Stomach (tissue), 9 donors: Measurements from ENCODE around the gene BANP. TPM values are rescaled to one million over a fixed set of nuclear protein-coding genes. Genes with fewer than 3 reads are reported as not detected.
"Not testable (repeated sequence)": the region's sequence is repeated elsewhere in the genome, so short reads cannot be mapped to it uniquely, and the experiment has no call there.

Experiments used
- DNase-seq, 2 donors: peaks; one replicate each; pipeline versions ENCODE4 v3.0.0 to v3.0.0-alpha.2; 2013 to 2019
- H3K27ac ChIP-seq, 5 donors: fragments of 200-600 bp in 4 of 5; sonication (generic) in 4 of 5; one replicate each; pipeline ENCODE4 v1.5.1; 2013 to 2019; ENCODE audit warnings: mild to moderate bottlenecking in 1 of 5, moderate library complexity in 1 of 5
- H3K27me3 ChIP-seq, 3 donors: fragments of 200-600 bp; sonication (generic); one replicate each; pipeline ENCODE4 v1.5.1; 2017 to 2019; ENCODE audit warnings: mixed run types in 1 of 3
- H3K36me3 ChIP-seq, 4 donors: fragments of 200-600 bp; sonication (generic); 1 replicate in 3 of 4; 2 replicates in 1 of 4; pipeline ENCODE4 v1.5.1; 2016 to 2019
- H3K4me1 ChIP-seq, 4 donors: fragments of 200-600 bp; sonication (generic); one replicate each; pipeline ENCODE4 v1.5.1; 2016 to 2019
- H3K4me3 ChIP-seq, 4 donors: fragments of 200-600 bp; sonication (generic) in 3 of 4; one replicate each; pipeline ENCODE4 v1.5.1; 2016 to 2019; ENCODE audit warnings: mild to moderate bottlenecking in 1 of 4
- H3K9me3 ChIP-seq, 4 donors: fragments of 200-600 bp; sonication (generic); one replicate each; pipeline ENCODE4 v1.5.1; 2016 to 2019
- EP300 ChIP-seq: sonication (generic); formaldehyde crosslinking; IDR thresholded peaks from one replicate; pipeline ENCODE4 v1.6.1; 2017; ENCODE audit warnings: antibody characterized with exemption
- POLR2A ChIP-seq, 4 donors: fragments of 450-650 bp; IDR thresholded peaks; one replicate each; pipeline ENCODE4 v1.6.1; 2016; ENCODE audit warnings: antibody characterized with exemption in 4 of 4, control low read depth in 2 of 4, mild to moderate bottlenecking in 1 of 4, moderate library complexity in 1 of 4
- POLR2AphosphoS5 ChIP-seq, 3 donors: sonication (generic); formaldehyde crosslinking; IDR thresholded peaks; one replicate each; pipeline ENCODE4 v1.6.1; 2016; ENCODE audit warnings: antibody characterized with exemption in 3 of 3
- WGBS, 5 donors: extraction: QIAGEN DNeasy Blood & Tissue Kit in 3 of 5; methylation state at CpG; one replicate each; pipeline versions ENCODE4 v1.1.5 to v1.1.7; 2013 to 2018; 5-methylcytosine and 5-hydroxymethylcytosine counted together
- intact Hi-C: fragments of 100-400 bp; cut with DNase I; formaldehyde crosslinking; loops from one replicate; pipeline ENCODE4 v1.15.1; 2023; ENCODE audit warnings: low total_unique reads
- polyA plus RNA-seq, 3 donors: library from polyadenylated mRNA; stranded (reverse); fragments of 200-250 nt; gene quantifications; one replicate each; pipeline ENCODE4 v1.2.3, GENCODE V29; 2013
- total RNA-seq, 5 donors: library from RNA; depleted of rRNA; stranded (reverse); fragments of >200 nt; gene quantifications; one replicate each; pipeline versions ENCODE4 v1.1.0 to v1.2.3, GENCODE V29; 2014 to 2016
- TF ChIP-seq, protein P1 (sequence below), 7 experiments: fragments of 450-650 bp in 4 of 7; fragments of 200-600 bp in 3 of 7; sonication (generic) in 3 of 7; IDR thresholded peaks; one replicate each; pipeline ENCODE4 v1.5.1; 2016 to 2019; ENCODE audit warnings: antibody characterized with exemption in 7 of 7, control low read depth in 2 of 7, mild to moderate bottlenecking in 1 of 7
- donor health status: healthy with polysubstance abuse.
- donor health status: Bipolar disorder and iron deficiency.
- donor health status: healthy.

Gene BANP
- total and polyA plus RNA-seq, 8 donors: 6.0 to 144 (median 18.3) TPM

DNA sequence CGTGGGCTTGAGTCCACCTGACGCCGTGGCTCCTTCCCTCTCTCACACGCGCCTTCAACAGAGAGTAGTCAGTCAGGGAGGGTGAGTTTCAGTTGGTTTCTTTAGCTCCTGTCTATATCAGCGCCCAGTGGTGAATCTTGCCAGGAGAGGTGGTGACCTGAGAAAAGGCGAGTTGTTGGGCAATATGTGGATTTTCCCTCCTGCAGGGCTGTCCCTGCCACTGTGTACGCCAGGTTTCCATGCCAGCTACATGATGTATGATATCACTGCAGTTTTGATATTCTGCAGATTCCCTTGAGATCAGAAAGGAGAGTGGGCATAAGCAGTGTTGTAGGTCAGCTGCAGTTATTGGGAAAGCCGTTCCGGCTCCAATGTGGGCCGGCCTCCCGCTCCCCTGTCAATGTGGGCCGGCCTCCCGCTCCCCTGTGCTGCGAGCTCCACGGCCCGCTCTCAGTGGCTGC lies 31.4 kb downstream of the BANP start:
- 67 to 86% (median 78%) methylated on average over 12 to 17 of the region's 17 CpGs for WGBS, 5 donors
- intact Hi-C loops: no loop called here
- TF ChIP-seq POLR2AphosphoS5 (IDR thresholded peaks at IDR 0.05): peak in 1 of 3 donors; percentile 54
- no peak for TF ChIP-seq POLR2A (IDR thresholded peaks at IDR 0.05)

DNA sequence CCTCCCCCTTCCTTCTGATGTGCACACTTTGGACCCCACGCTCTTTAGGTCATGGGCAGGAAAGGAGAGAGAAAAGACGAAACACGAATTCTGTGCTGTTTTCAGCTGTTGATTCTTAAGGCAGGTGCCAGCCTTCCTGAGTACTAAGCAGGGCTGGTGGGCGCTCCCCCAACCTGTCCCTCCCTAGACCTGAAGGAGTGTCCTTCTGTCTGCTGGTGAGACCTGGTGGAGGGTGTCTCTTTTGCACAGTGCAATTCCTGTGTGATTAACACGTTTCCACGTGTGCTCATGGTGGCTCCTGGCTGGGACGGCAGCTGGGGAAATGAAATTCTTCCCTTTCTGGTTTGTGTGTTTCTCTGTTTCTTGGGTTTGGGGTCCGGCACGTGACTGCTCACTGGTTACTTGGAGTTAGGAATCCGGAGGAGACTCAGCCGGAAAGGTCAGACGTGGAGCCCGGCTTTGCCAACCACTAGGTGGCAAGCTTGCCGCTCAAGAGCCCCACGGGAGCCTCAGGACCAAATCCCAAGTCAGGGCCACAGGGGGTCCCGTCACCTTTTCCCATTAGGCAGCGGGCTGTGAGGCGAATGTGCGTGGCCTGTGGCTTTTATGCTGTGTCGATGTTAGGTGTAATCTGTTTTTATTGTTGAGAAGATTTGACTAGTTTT lies 32.0 kb downstream of the BANP start:
- Histone ChIP-seq H3K4me1 (peaks cover 0 to 13% (median 0%) of the 10 kb centered on the region in 4 donors), H3K36me3 (peaks cover 6 to 73% (median 60%) of the 10 kb centered on the region in 4 donors), H3K27ac (peak overlapping the region in 2 of 5 donors; percentile 27 to 34)
- DNase-seq, H3K9me3 ChIP-seq, intact Hi-C loops, H3K27me3 ChIP-seq, H3K4me3 ChIP-seq: not testable (repeated sequence)
- TF ChIP-seq, protein P1, sequence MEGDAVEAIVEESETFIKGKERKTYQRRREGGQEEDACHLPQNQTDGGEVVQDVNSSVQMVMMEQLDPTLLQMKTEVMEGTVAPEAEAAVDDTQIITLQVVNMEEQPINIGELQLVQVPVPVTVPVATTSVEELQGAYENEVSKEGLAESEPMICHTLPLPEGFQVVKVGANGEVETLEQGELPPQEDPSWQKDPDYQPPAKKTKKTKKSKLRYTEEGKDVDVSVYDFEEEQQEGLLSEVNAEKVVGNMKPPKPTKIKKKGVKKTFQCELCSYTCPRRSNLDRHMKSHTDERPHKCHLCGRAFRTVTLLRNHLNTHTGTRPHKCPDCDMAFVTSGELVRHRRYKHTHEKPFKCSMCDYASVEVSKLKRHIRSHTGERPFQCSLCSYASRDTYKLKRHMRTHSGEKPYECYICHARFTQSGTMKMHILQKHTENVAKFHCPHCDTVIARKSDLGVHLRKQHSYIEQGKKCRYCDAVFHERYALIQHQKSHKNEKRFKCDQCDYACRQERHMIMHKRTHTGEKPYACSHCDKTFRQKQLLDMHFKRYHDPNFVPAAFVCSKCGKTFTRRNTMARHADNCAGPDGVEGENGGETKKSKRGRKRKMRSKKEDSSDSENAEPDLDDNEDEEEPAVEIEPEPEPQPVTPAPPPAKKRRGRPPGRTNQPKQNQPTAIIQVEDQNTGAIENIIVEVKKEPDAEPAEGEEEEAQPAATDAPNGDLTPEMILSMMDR (IDR thresholded peaks at IDR 0.05): peak in 3 of 7 experiments; percentile 22 to 33 (median 28)
- WGBS, 5 donors: 39 to 55% (median 48%) methylated on average over 19 to 20 of the region's 20 CpGs

More for the DNA sequence above, 31.4 kb downstream of the BANP start:
- DNase-seq: no peak
- no peak overlapping the region for H3K4me3 ChIP-seq
- no peaks in the 10 kb centered on the region for H3K27me3 ChIP-seq
- H3K9me3 ChIP-seq: no peaks in the 10 kb centered on the region
- peak overlapping the region in 1 of 5 donors; percentile 27 for H3K27ac ChIP-seq
- peaks cover 6 to 73% (median 62%) of the 10 kb centered on the region in 4 donors for H3K36me3 ChIP-seq
- peaks cover 0 to 13% (median 0%) of the 10 kb centered on the region in 4 donors for H3K4me1 ChIP-seq

DNA sequence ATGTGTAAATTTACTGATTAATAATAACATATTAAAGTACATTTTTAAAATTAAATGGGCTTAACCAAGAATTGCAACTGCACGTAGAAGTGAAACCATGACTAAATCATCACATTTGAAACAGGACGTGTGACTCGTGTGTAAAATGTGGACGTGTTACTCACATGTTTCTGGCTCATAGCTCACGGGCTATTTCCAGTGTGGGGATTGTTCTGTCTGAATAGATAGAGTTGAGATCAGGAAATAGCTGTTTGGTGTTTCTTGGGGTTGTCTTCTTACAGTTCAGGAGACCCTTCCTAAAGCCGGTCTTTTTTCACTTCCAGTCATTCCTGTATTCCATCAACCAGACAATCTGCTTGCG lies 32.5 kb downstream of the BANP start:
- 61 to 84% (median 71%) methylated on average over 7 of the region's 7 CpGs for WGBS, 5 donors
- H3K9me3 ChIP-seq, DNase-seq, H3K4me3 ChIP-seq, H3K27me3 ChIP-seq, intact Hi-C loops: not testable (repeated sequence)
- Histone ChIP-seq H3K4me1 (peaks cover 0 to 13% (median 0%) of the 10 kb centered on the region in 4 donors), H3K36me3 (peaks cover 6 to 73% (median 60%) of the 10 kb centered on the region in 4 donors), H3K27ac (peak overlapping the region in 1 of 5 donors; percentile 34)

DNA sequence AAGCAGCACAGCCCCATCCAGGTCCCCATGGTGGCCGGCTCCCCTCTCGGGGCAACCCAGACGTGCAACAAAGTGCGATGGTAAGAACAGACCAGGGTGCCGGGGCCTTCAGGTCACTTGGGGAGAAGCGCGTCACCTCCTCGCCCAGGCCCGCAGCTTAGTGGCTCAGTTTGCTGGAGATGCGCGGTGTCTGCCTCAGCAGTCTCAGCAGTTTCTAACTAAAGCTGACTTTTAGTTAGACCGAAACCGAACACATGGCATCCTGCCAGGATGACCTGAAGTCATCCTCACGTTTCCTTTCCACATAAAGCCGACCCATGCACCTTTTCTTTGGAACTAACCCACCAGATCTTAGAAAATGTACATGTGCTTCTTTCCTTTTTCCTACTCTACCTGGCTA lies 32.9 kb downstream of the BANP start:
- H3K4me3 ChIP-seq, H3K27me3 ChIP-seq, H3K9me3 ChIP-seq, DNase-seq, H3K27ac ChIP-seq, intact Hi-C loops: not testable (repeated sequence)
- Histone ChIP-seq H3K4me1 (peaks cover 0 to 13% (median 0%) of the 10 kb centered on the region in 4 donors), H3K36me3 (peaks cover 6 to 73% (median 60%) of the 10 kb centered on the region in 4 donors)
- WGBS, 5 donors: 84 to 94% (median 91%) methylated on average over 13 to 15 of the region's 15 CpGs

DNA sequence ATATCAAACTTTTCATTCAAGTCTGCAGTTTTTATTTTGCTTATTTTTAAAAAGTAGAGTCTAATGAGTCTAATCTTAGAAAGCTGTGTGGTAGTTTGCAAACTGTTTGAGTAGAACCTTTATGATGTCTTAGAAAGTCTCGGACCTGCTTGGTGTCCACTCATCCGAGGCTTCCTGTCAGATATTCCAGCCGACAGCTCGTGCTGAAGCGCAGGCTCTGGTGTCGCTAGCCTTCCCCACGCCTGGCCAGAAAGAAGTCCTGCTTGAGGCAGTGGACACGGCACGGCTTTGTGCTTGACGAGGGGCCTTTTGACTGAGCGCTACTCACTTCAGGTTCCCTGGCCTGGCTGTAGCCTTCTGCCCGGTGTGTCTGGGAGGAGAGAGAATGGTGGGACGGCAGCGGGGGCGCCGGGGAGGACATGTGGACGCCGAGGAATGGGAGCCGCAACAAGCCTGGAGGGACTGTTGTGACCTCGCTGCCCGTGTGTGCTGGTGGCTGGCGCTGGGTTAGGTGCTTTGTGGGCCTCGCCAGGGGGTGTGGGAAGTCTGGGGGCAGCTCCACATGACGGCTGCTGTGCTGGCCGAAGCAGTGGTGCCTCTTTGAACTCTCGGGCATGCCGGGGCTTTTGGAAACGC lies 33.5 kb downstream of the BANP start:
- Histone ChIP-seq H3K4me3 (no peak overlapping the region), H3K9me3 (no peaks in the 10 kb centered on the region), H3K27me3 (no peaks in the 10 kb centered on the region), H3K27ac (no peak overlapping the region), H3K36me3 (peaks cover 6 to 73% (median 61%) of the 10 kb centered on the region in 4 donors), H3K4me1 (peaks cover 0 to 13% (median 0%) of the 10 kb centered on the region in 4 donors)
- intact Hi-C loops: no loop called here
- WGBS, 5 donors: 92 to 96% (median 94%) methylated on average over 24 to 28 of the region's 28 CpGs
- TF ChIP-seq POLR2A (IDR thresholded peaks at IDR 0.05) (no peak), EP300 (no peak), POLR2AphosphoS5 (IDR thresholded peaks at IDR 0.05) (no peak)
- TF ChIP-seq, protein P1 (IDR thresholded peaks at IDR 0.05): no peak
- DNase-seq: no peak

DNA sequence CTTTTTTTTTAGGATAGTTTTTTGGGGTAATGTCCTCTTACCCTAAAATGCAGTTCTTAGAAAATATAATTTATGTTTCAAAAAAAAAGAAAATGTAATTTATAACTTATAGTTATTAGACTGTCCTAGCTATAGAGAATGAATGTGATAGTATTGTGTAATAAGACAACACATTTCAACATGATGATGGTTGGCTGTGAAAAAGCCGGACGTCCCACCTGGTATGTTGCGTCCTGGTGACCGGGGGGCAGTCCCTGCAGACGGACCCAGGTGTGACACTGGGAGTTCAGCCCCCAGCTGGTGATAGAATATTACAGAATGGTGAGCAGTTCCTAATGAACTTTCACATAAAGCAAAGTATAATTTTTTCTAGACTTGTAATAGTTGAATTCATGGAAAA lies 34.3 kb downstream of the BANP start:
- intact Hi-C loops, DNase-seq: not testable (repeated sequence)

DNA sequence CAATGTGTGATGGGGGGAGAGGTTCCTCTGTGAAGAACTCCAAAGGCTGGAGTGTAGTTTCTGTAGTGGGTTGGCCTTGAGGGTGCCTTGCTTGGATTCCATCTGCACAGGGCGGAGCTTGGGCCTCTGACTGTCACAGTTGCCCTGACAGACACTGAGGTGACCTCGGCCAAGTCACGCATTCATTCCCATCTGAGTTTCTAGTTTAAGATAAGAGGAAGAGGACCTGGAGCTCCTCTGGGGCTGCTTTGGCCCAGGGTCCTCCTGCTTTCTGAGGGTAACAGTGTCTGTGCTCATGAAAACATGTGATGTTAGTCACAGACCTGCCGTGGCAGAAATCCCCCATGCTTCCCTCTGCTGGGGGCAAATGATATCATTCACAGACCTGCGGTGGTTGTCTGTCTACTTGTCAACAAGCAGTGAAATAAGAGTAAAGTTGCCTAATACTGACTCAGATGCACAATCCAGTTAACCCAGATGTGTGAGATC lies 35.2 kb downstream of the BANP start:
- H3K9me3 ChIP-seq, intact Hi-C loops, H3K27me3 ChIP-seq, H3K4me3 ChIP-seq, DNase-seq, H3K27ac ChIP-seq: not testable (repeated sequence)
- peaks cover 0 to 13% (median 0%) of the 10 kb centered on the region in 4 donors for H3K4me1 ChIP-seq
- WGBS, 5 donors: 75 to 86% (median 79%) methylated on average over 3 to 5 of the region's 5 CpGs
- peaks cover 6 to 73% (median 62%) of the 10 kb centered on the region in 4 donors for H3K36me3 ChIP-seq

More for the DNA sequence above, 34.3 kb downstream of the BANP start:
- Histone ChIP-seq H3K36me3 (peaks cover 6 to 73% (median 62%) of the 10 kb centered on the region in 4 donors), H3K4me1 (peaks cover 0 to 13% (median 0%) of the 10 kb centered on the region in 4 donors)
- 90 to 93% (median 92%) methylated on average over 5 of the region's 5 CpGs for WGBS, 5 donors
- not testable (repeated sequence) for H3K4me3 ChIP-seq, H3K9me3 ChIP-seq, H3K27ac ChIP-seq, H3K27me3 ChIP-seq

DNA sequence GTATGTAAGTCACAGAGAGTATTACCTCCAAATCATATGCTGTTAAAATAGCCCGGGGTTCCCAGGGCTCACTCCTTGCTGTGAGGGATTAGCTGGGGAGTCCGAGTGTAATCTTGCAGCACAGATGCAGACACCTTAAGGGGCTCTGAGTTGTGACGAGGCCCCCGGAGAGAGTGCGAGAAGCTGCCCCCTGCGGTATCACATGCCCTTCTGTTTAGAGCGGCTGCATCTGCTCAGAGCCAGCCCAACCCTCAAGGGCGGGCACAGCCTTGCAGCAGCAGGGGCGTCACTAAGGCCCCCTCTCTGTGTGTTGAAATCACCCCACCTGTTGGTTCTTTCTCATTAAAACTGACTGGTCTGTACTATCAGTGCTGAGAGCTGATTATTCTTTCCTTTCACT lies 37.4 kb downstream of the BANP start:
- not testable (repeated sequence) for DNase-seq
- H3K36me3 ChIP-seq: peaks cover 6 to 66% (median 47%) of the 10 kb centered on the region in 4 donors

DNA sequence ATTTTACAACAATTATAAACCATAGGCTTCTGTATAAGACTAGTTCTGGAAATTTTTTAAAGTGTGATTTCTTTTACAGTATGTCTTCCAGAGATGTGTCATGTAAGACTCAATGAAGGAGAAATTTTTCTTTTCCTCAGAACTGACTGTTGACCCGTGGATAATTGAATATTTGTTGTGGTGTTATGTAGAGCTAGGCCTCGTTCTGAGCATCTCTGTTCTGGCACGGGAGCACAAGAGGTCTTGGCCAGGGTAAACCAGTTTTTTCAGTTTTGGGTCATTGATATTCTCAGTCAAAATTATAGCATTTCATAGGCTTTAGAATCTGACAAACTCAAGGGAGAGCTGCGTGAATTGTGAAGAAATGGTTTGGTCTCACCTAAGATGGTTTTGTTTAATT lies 39.0 kb downstream of the BANP start:
- H3K4me1 ChIP-seq, H3K4me3 ChIP-seq, DNase-seq, intact Hi-C loops, H3K27me3 ChIP-seq, H3K9me3 ChIP-seq, H3K27ac ChIP-seq: not testable (repeated sequence)
- 79 to 90% (median 83%) methylated on average over 4 of the region's 4 CpGs for WGBS, 5 donors
- peaks cover 0 to 62% (median 42%) of the 10 kb centered on the region in 4 donors for H3K36me3 ChIP-seq

More for the DNA sequence above, 37.4 kb downstream of the BANP start:
- H3K4me3 ChIP-seq, intact Hi-C loops, H3K27ac ChIP-seq, H3K27me3 ChIP-seq, H3K4me1 ChIP-seq, H3K9me3 ChIP-seq: not testable (repeated sequence)
- WGBS, 5 donors: 90 to 95% (median 90%) methylated on average over 8 to 9 of the region's 9 CpGs
